Hepatocyte (in vitro differentiated cells): ENCODE measurements around the gene SSC4D. TPM values are rescaled to one million over a fixed set of nuclear protein-coding genes. Genes with fewer than 3 reads are reported as not detected.

Experiments
- DNase-seq: peaks from one replicate; pipeline ENCODE4 v3.0.0-alpha.2; 2016; ENCODE audit warnings: low spot score
- H2AFZ ChIP-seq: fragments of 200-600 bp; sonication (generic); 2 replicates; pipeline ENCODE4 v1.6.0; 2016; ENCODE audit warnings: antibody characterized with exemption, mild to moderate bottlenecking
- H3K27ac ChIP-seq: fragments of 200-600 bp; sonication (generic); 2 replicates; pipeline ENCODE4 v1.5.1; 2016; ENCODE audit warnings: mild to moderate bottlenecking
- H3K27me3 ChIP-seq: fragments of 200-600 bp; sonication (generic); 2 replicates; pipeline ENCODE4 v1.6.1; 2016
- H3K36me3 ChIP-seq: fragments of 200-600 bp; sonication (generic); replicated peaks from 2 replicates; pipeline ENCODE4 v1.5.1; 2016; ENCODE audit warnings: low read depth; ENCODE audit not compliant: insufficient read depth
- H3K4me1 ChIP-seq: fragments of 200-600 bp; sonication (generic); 2 replicates; pipeline ENCODE4 v1.5.1; 2016; ENCODE audit warnings: mild to moderate bottlenecking, moderate library complexity; ENCODE audit not compliant: insufficient read depth
- H3K4me2 ChIP-seq: fragments of 200-600 bp; sonication (generic); 2 replicates; pipeline ENCODE4 v1.6.0; 2016
- H3K4me3 ChIP-seq: fragments of 200-600 bp; sonication (generic); 2 replicates; pipeline ENCODE4 v1.5.1; 2016; ENCODE audit warnings: mild to moderate bottlenecking
- H3K79me2 ChIP-seq: fragments of 200-600 bp; sonication (generic); 2 replicates; pipeline ENCODE4 v1.6.0; 2017; ENCODE audit warnings: mild to moderate bottlenecking
- H3K9me2 ChIP-seq: fragments of 200-600 bp; sonication (generic); replicated peaks from 2 replicates; pipeline ENCODE4 v1.6.0; 2017; ENCODE audit warnings: mild to moderate bottlenecking; ENCODE audit not compliant: insufficient read depth
- H3K9me3 ChIP-seq: fragments of 200-600 bp; sonication (generic); 2 replicates; pipeline ENCODE4 v1.5.1; 2016; ENCODE audit warnings: low read depth, mild to moderate bottlenecking
- H4K20me1 ChIP-seq: fragments of 200-600 bp; sonication (generic); 2 replicates; pipeline ENCODE4 v1.6.0; 2016; ENCODE audit warnings: mild to moderate bottlenecking; ENCODE audit not compliant: insufficient read depth, poor library complexity, severe bottlenecking
- CTCF ChIP-seq: fragments of 200-600 bp; sonication (generic); IDR thresholded peaks from 2 replicates; pipeline ENCODE4 v1.5.1; 2016; ENCODE audit warnings: antibody characterized with exemption, mild to moderate bottlenecking; ENCODE audit not compliant: poor library complexity
- EZH2 ChIP-seq: fragments of 200-600 bp; sonication (generic); IDR thresholded peaks from 2 replicates; pipeline ENCODE4 v1.6.1; 2016; ENCODE audit warnings: antibody characterized with exemption, mild to moderate bottlenecking, borderline replicate concordance
- EZH2phosphoT487 ChIP-seq: fragments of 200-600 bp; sonication (generic); IDR thresholded peaks from one replicate; pipeline ENCODE4 v1.6.1; 2018; ENCODE audit warnings: antibody characterized with exemption, mild to moderate bottlenecking, low read depth, moderate library complexity; ENCODE audit not compliant: unreplicated experiment, severe bottlenecking
- WGBS: methylation state at CpG from one replicate; pipeline ENCODE4 v1.1.6; 2016; ENCODE audit warnings: low lambda C conversion rate; ENCODE audit errors: missing lambda C conversion rate; 5-methylcytosine and 5-hydroxymethylcytosine counted together
- polyA plus RNA-seq: library from polyadenylated mRNA; unstranded; fragments of >200 nt; fragmentation: Nextera tagmentation; extraction: Ambion mirVana; gene quantifications from 2 replicates; pipeline ENCODE4 v1.2.1, GENCODE V29; 2016
- total RNA-seq: library from RNA; depleted of rRNA; stranded (reverse); fragments of >200 nt; gene quantifications from 2 replicates; pipeline ENCODE4 v1.2.3, GENCODE V29; 2014

Gene SSC4D
- total and polyA plus RNA-seq, 2 experiments from 2014 or later, result 9.7 to 14.5 TPM

- Histone ChIP-seq H3K36me3 (no peaks in the 10 kb centered on the region), H3K9me3 (no peaks in the 10 kb centered on the region), H3K4me1 (peaks cover 8% of the 10 kb centered on the region), H3K27ac (no peak overlapping the region), H3K79me2 (peaks cover 98% of the 10 kb centered on the region), H3K4me3 (no peak overlapping the region), H3K4me2 (no peak overlapping the region), H2AFZ (no peak overlapping the region), H3K9me2 (no peaks in the 10 kb centered on the region), H4K20me1 (peaks cover 76% of the 10 kb centered on the region), H3K27me3 (no peaks in the 10 kb centered on the region)
- WGBS, result 97% methylated on average over 8 of the region's 8 CpGs
- DNase-seq, result no peak
- TF ChIP-seq EZH2 (no peak), EZH2phosphoT487 (no peak), CTCF (no peak)
These were observed 60.1 kb downstream of the SSC4D start for GRCh38 chr7:76349313-76349885.

GRCh38 chr7:76347710-76348109 lies 61.8 kb downstream of the SSC4D start:
- Histone ChIP-seq H3K4me1 (peaks cover 8% of the 10 kb centered on the region), H4K20me1 (peaks cover 74% of the 10 kb centered on the region), H3K27ac (no peak overlapping the region), H3K27me3 (no peaks in the 10 kb centered on the region), H3K4me2 (no peak overlapping the region), H3K9me2 (no peaks in the 10 kb centered on the region), H3K9me3 (no peaks in the 10 kb centered on the region), H2AFZ (no peak overlapping the region), H3K36me3 (no peaks in the 10 kb centered on the region), H3K79me2 (peaks cover 98% of the 10 kb centered on the region), H3K4me3 (no peak overlapping the region)
- no peak for TF ChIP-seq EZH2
- TF ChIP-seq EZH2phosphoT487, result no peak
- no peak for TF ChIP-seq CTCF
- DNase-seq, result no peak
- 90% methylated on average over 5 of the region's 5 CpGs for WGBS

GRCh38 chr7:76346778-76347177 lies 62.7 kb downstream of the SSC4D start:
- DNase-seq, result no peak
- Histone ChIP-seq H3K4me2 (no peak overlapping the region), H3K4me3 (no peak overlapping the region), H3K27ac (peak overlapping the region; percentile 91), H3K79me2 (peaks cover 98% of the 10 kb centered on the region), H3K9me3 (no peaks in the 10 kb centered on the region), H3K27me3 (no peaks in the 10 kb centered on the region), H4K20me1 (peaks cover 74% of the 10 kb centered on the region), H2AFZ (no peak overlapping the region), H3K4me1 (peaks cover 8% of the 10 kb centered on the region), H3K36me3 (no peaks in the 10 kb centered on the region), H3K9me2 (no peaks in the 10 kb centered on the region)
- WGBS, result 97% methylated on average over 8 of the region's 8 CpGs
- no peak for TF ChIP-seq EZH2
- TF ChIP-seq CTCF, result no peak
- no peak for TF ChIP-seq EZH2phosphoT487

GRCh38 chr7:76346097-76346496 lies 63.4 kb downstream of the SSC4D start:
- Histone ChIP-seq H3K79me2 (peaks cover 98% of the 10 kb centered on the region), H4K20me1 (peaks cover 72% of the 10 kb centered on the region)

More at GRCh38 chr7:76346097-76346496, 63.4 kb downstream of the SSC4D start:
- Histone ChIP-seq H3K27me3 (no peaks in the 10 kb centered on the region), H3K36me3 (no peaks in the 10 kb centered on the region), H3K9me3 (no peaks in the 10 kb centered on the region), H3K27ac (peak overlapping the region; percentile 91), H3K4me3 (no peak overlapping the region), H3K4me2 (no peak overlapping the region), H3K4me1 (peaks cover 8% of the 10 kb centered on the region), H3K9me2 (no peaks in the 10 kb centered on the region), H2AFZ (no peak overlapping the region)
- peak; percentile 70 for DNase-seq
- 80% methylated on average over 6 of the region's 6 CpGs for WGBS
- no peak for TF ChIP-seq EZH2
- TF ChIP-seq CTCF, result no peak
- no peak for TF ChIP-seq EZH2phosphoT487
